Measurements from ENCODE around the gene FAT3.

GRCh38 chr11:92211576-92212167, 12.9 kb upstream of the FAT3 start:
- TF ChIP-seq CTCF (IDR thresholded peaks at IDR 0.05) = no peak
- TF ChIP-seq POLR2A (IDR thresholded peaks at IDR 0.05) = no peak
- TF ChIP-seq POLR2AphosphoS5 (IDR thresholded peaks at IDR 0.05) = no peak
